ENCODE data around the gene ZDHHC14.

Gene ZDHHC14

DNA sequence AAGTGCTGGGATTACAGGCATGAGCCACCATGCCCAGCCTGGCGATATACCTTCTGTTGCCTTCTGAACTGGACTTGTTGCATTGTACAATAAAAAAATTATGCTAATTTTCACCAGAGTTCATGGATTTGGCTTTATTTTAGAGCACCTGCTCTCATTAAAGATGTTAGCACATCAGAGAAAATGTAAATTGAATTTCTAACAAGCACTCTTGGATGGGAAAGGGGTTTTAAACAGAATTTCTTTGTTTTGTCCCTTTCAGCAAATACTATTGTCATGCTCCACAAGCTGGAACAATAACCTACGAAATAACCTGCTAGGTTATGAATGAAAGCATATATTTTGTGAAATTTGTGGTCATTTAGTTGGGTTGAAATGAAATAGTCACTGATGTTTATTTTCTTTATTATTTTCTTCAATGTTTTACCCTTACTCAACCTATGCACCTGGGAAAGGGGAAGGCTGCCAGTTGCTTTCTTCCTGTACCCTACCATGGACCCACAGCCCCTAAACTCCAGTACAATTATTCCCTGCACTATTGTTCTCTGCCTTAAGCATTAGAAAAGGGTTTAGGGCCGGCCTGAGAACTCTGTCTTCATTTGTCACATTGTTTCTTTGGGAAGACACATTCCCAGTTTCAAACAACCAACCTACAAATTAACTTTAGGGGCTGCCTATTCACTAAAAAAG is 22.2 kb downstream of the ZDHHC14 start:
- WGBS, 2 donors (ENCODE audit: extremely low coverage in 2 of 2, insufficient read length in 2 of 2, insufficient replicate concordance in 1 of 2): no CpG with 5 or more reads among the region's 3 CpGs
- H3K14ac ChIP-seq (ENCODE audit: low read length): no peak overlapping the region

DNA sequence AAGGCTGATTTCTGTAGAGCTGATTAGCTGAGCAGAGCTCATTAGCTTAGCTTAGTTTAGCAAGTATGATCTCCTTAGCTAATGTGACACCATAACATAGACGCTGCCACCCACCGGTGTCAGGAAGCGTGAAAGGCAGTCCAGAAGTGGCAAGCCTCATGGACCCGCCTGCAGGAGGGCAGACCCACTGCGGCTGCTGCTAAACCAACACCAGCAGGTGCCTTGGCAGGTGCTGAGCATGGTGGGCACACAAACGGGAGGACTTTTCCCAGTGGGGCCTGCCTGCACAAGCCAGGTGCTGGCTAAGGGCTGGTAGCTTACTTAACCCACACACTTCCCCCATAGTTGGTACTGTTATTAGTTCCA is 22.7 kb downstream of the ZDHHC14 start:
- H3K4ac ChIP-seq (ENCODE audit: low read length): no peak overlapping the region
- DNase-seq (ENCODE audit: low spot score): no peak
- H2BK15ac ChIP-seq (ENCODE audit: low read length): no peak overlapping the region
- no peaks in the 10 kb centered on the region for H3K36me3 ChIP-seq (replicated peaks in 1 of 2; ENCODE audit: control insufficient read depth in 2 of 2, insufficient read depth in 2 of 2, low read length in 2 of 2)
- no peak overlapping the region for H2BK120ac ChIP-seq (ENCODE audit: low read depth, low read length)
- H2BK12ac ChIP-seq (ENCODE audit: low read length): no peak overlapping the region
- no CpG with 5 or more reads among the region's 6 CpGs for WGBS, 2 donors (ENCODE audit: extremely low coverage in 2 of 2, insufficient read length in 2 of 2, insufficient replicate concordance in 1 of 2)
- no peak overlapping the region for H3K9ac ChIP-seq (ENCODE audit: low read depth, low read length, poor library complexity)
- no peak overlapping the region for H4K8ac ChIP-seq (ENCODE audit: low read depth, low read length)
- no peak overlapping the region for H2AFZ ChIP-seq (ENCODE audit: low read length)
- no peak overlapping the region for H3K4me2 ChIP-seq (ENCODE audit: insufficient read depth, low read length, poor library complexity, severe bottlenecking)
- H3K27ac ChIP-seq (replicated peaks; ENCODE audit: low read length): peak overlapping the region; percentile 61
- peaks cover 7 to 10% of the 10 kb centered on the region in 2 donors for H3K4me1 ChIP-seq (ENCODE audit: control insufficient read depth in 2 of 2, insufficient read depth in 1 of 2, low read depth in 1 of 2, low read length in 2 of 2)
- H3K4me3 ChIP-seq (ENCODE audit: low read length in 2 of 2): no peak overlapping the region
- H3K18ac ChIP-seq (ENCODE audit: low read length): peak overlapping the region; percentile 95
- H3K23ac ChIP-seq (ENCODE audit: low read depth, low read length, poor library complexity): no peak overlapping the region
- no peaks in the 10 kb centered on the region for H3K9me3 ChIP-seq (replicated peaks in 1 of 2; ENCODE audit: control insufficient read depth in 2 of 2, insufficient read depth in 1 of 2, low read depth in 1 of 2, low read length in 2 of 2)
- H2AK5ac ChIP-seq (ENCODE audit: low read depth, low read length): no peak overlapping the region
- H3K79me1 ChIP-seq (ENCODE audit: low read depth, low read length): peaks cover 2% of the 10 kb centered on the region
- no peak overlapping the region for H3K14ac ChIP-seq (ENCODE audit: low read length)
- H4K91ac ChIP-seq (ENCODE audit: low read depth, low read length, poor library complexity): no peak overlapping the region
- no peak overlapping the region for H2BK5ac ChIP-seq (ENCODE audit: low read length)
- no peaks in the 10 kb centered on the region for H3K27me3 ChIP-seq (ENCODE audit: control insufficient read depth in 3 of 3, insufficient read depth in 3 of 3, low read depth in 1 of 3, low read length in 3 of 3)

More for the DNA sequence above, 22.2 kb downstream of the ZDHHC14 start:
- Histone ChIP-seq H2AK5ac (ENCODE audit: low read depth, low read length) (no peak overlapping the region), H3K27ac (replicated peaks; ENCODE audit: low read length) (peak overlapping the region; percentile 61), H3K23ac (ENCODE audit: low read depth, low read length, poor library complexity) (no peak overlapping the region), H3K18ac (ENCODE audit: low read length) (no peak overlapping the region), H2BK5ac (ENCODE audit: low read length) (no peak overlapping the region), H3K79me1 (ENCODE audit: low read depth, low read length) (peaks cover 2% of the 10 kb centered on the region), H3K9ac (ENCODE audit: low read depth, low read length, poor library complexity) (no peak overlapping the region), H3K9me3 (replicated peaks in 1 of 2; ENCODE audit: control insufficient read depth in 2 of 2, insufficient read depth in 1 of 2, low read depth in 1 of 2, low read length in 2 of 2) (no peaks in the 10 kb centered on the region), H4K8ac (ENCODE audit: low read depth, low read length) (no peak overlapping the region), H3K36me3 (replicated peaks in 1 of 2; ENCODE audit: control insufficient read depth in 2 of 2, insufficient read depth in 2 of 2, low read length in 2 of 2) (no peaks in the 10 kb centered on the region), H2AFZ (ENCODE audit: low read length) (no peak overlapping the region), H3K27me3 (ENCODE audit: control insufficient read depth in 3 of 3, insufficient read depth in 3 of 3, low read depth in 1 of 3, low read length in 3 of 3) (no peaks in the 10 kb centered on the region), H3K4me2 (ENCODE audit: insufficient read depth, low read length, poor library complexity, severe bottlenecking) (no peak overlapping the region), H2BK15ac (ENCODE audit: low read length) (no peak overlapping the region), H3K4ac (ENCODE audit: low read length) (no peak overlapping the region), H3K4me1 (ENCODE audit: control insufficient read depth in 2 of 2, insufficient read depth in 1 of 2, low read depth in 1 of 2, low read length in 2 of 2) (peaks cover 7 to 10% of the 10 kb centered on the region in 2 donors), H4K91ac (ENCODE audit: low read depth, low read length, poor library complexity) (no peak overlapping the region), H2BK12ac (ENCODE audit: low read length) (no peak overlapping the region), H2BK120ac (ENCODE audit: low read depth, low read length) (no peak overlapping the region), H3K4me3 (ENCODE audit: low read length in 2 of 2) (no peak overlapping the region)
- peak; percentile 39 for DNase-seq (ENCODE audit: low spot score)

DNA sequence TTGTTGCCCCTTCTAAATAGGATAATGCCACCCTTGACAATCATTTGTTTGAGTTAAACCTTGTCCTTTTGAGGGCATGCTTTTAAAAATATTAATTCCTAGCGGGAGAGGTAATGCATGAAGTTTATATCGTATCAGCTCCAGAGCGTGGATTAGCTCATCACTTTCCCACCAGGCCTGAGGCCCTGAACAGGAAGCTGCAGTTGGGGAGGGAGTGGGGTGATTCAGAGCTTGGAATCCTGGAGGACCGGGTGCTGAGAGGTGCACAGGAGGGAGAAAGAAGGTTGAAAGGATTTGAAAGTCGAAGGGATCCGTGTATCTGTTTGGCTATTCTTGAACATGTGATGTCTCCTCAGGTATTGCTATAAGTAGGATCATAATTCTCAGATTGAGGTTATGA is 25.0 kb downstream of the ZDHHC14 start:
- no peak overlapping the region for H2BK15ac ChIP-seq (ENCODE audit: low read length)
- no peak overlapping the region for H3K4me2 ChIP-seq (ENCODE audit: insufficient read depth, low read length, poor library complexity, severe bottlenecking)
- no peak overlapping the region for H4K91ac ChIP-seq (ENCODE audit: low read depth, low read length, poor library complexity)
- peaks cover 7 to 11% of the 10 kb centered on the region in 2 donors for H3K4me1 ChIP-seq (ENCODE audit: control insufficient read depth in 2 of 2, insufficient read depth in 1 of 2, low read depth in 1 of 2, low read length in 2 of 2)
- H3K23ac ChIP-seq (ENCODE audit: low read depth, low read length, poor library complexity): no peak overlapping the region
- H3K27ac ChIP-seq (replicated peaks; ENCODE audit: low read length): no peak overlapping the region
- no peak overlapping the region for H2BK12ac ChIP-seq (ENCODE audit: low read length)
- H2BK120ac ChIP-seq (ENCODE audit: low read depth, low read length): no peak overlapping the region
- no peak for DNase-seq (ENCODE audit: low spot score)
- H3K79me1 ChIP-seq (ENCODE audit: low read depth, low read length): peaks cover 2% of the 10 kb centered on the region
- H3K4me3 ChIP-seq (ENCODE audit: low read length in 2 of 2): no peak overlapping the region
- no peak overlapping the region for H3K18ac ChIP-seq (ENCODE audit: low read length)
- no CpG with 5 or more reads among the region's 6 CpGs for WGBS, 2 donors (ENCODE audit: extremely low coverage in 2 of 2, insufficient read length in 2 of 2, insufficient replicate concordance in 1 of 2)
- no peak overlapping the region for H4K8ac ChIP-seq (ENCODE audit: low read depth, low read length)
- no peak overlapping the region for H2BK5ac ChIP-seq (ENCODE audit: low read length)
- no peak overlapping the region for H3K9ac ChIP-seq (ENCODE audit: low read depth, low read length, poor library complexity)
- no peak overlapping the region for H3K4ac ChIP-seq (ENCODE audit: low read length)
- H3K36me3 ChIP-seq (replicated peaks in 1 of 2; ENCODE audit: control insufficient read depth in 2 of 2, insufficient read depth in 2 of 2, low read length in 2 of 2): no peaks in the 10 kb centered on the region
- no peak overlapping the region for H2AK5ac ChIP-seq (ENCODE audit: low read depth, low read length)
- no peaks in the 10 kb centered on the region for H3K27me3 ChIP-seq (ENCODE audit: control insufficient read depth in 3 of 3, insufficient read depth in 3 of 3, low read depth in 1 of 3, low read length in 3 of 3)
- peaks cover 0 to under 1% of the 10 kb centered on the region in 2 donors for H3K9me3 ChIP-seq (replicated peaks in 1 of 2; ENCODE audit: control insufficient read depth in 2 of 2, insufficient read depth in 1 of 2, low read depth in 1 of 2, low read length in 2 of 2)
- H2AFZ ChIP-seq (ENCODE audit: low read length): no peak overlapping the region
- no peak overlapping the region for H3K14ac ChIP-seq (ENCODE audit: low read length)

DNA sequence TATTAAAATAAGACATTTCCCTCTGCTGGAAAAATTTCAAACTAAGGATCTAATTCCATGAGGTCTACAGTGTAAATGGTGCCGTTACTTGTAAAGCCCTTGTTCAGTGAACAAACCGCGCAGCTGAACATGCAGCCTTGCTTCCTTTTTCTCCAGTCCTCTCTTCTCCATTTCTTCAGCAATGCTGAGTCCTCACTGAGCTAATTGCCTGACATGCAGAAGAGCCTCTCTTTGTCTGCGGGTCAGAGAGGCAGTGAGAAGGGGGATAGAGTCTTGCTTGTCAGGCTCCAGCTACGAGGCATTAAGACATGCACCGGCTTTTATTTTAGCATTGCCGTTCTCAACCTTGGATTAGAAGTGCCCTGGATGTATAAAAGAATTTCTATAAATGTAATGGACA is 25.7 kb downstream of the ZDHHC14 start:
- no CpG with 5 or more reads among the region's 7 CpGs for WGBS, 2 donors (ENCODE audit: extremely low coverage in 2 of 2, insufficient read length in 2 of 2, insufficient replicate concordance in 1 of 2)
- Histone ChIP-seq H2BK15ac (ENCODE audit: low read length) (no peak overlapping the region), H4K91ac (ENCODE audit: low read depth, low read length, poor library complexity) (no peak overlapping the region), H3K4me2 (ENCODE audit: insufficient read depth, low read length, poor library complexity, severe bottlenecking) (no peak overlapping the region), H4K8ac (ENCODE audit: low read depth, low read length) (no peak overlapping the region), H3K18ac (ENCODE audit: low read length) (no peak overlapping the region), H2AFZ (ENCODE audit: low read length) (no peak overlapping the region), H3K9me3 (replicated peaks in 1 of 2; ENCODE audit: control insufficient read depth in 2 of 2, insufficient read depth in 1 of 2, low read depth in 1 of 2, low read length in 2 of 2) (peaks cover 0 to 3% of the 10 kb centered on the region in 2 donors), H3K79me1 (ENCODE audit: low read depth, low read length) (peaks cover 2% of the 10 kb centered on the region), H3K4me3 (ENCODE audit: low read length in 2 of 2) (no peak overlapping the region), H2AK5ac (ENCODE audit: low read depth, low read length) (no peak overlapping the region), H3K9ac (ENCODE audit: low read depth, low read length, poor library complexity) (no peak overlapping the region), H3K23ac (ENCODE audit: low read depth, low read length, poor library complexity) (no peak overlapping the region), H2BK12ac (ENCODE audit: low read length) (no peak overlapping the region), H3K36me3 (replicated peaks in 1 of 2; ENCODE audit: control insufficient read depth in 2 of 2, insufficient read depth in 2 of 2, low read length in 2 of 2) (no peaks in the 10 kb centered on the region), H2BK120ac (ENCODE audit: low read depth, low read length) (no peak overlapping the region), H3K27ac (replicated peaks; ENCODE audit: low read length) (no peak overlapping the region), H3K4me1 (ENCODE audit: control insufficient read depth in 2 of 2, insufficient read depth in 1 of 2, low read depth in 1 of 2, low read length in 2 of 2) (peaks cover 7 to 11% of the 10 kb centered on the region in 2 donors), H3K27me3 (ENCODE audit: control insufficient read depth in 3 of 3, insufficient read depth in 3 of 3, low read depth in 1 of 3, low read length in 3 of 3) (no peaks in the 10 kb centered on the region), H3K4ac (ENCODE audit: low read length) (no peak overlapping the region), H2BK5ac (ENCODE audit: low read length) (no peak overlapping the region), H3K14ac (ENCODE audit: low read length) (no peak overlapping the region)
- DNase-seq (ENCODE audit: low spot score): peak; percentile 29
